Measurements from ENCODE around the gene CHADL. TPM values are rescaled to one million over a fixed set of nuclear protein-coding genes. Genes with fewer than 3 reads are reported as not detected.

Gene CHADL
- total and polyA plus RNA-seq, 9 of the 15 experiments (the other 6 are each of a cell fraction or from before 2014, with no cell fraction given), result not detected

GRCh38 chr22:41197038-41197972 is 43.4 kb downstream of the CHADL start (continued):
- TF ChIP-seq TFAP4 (CRISPR knock-in tag; IDR thresholded peaks at IDR 0.05; ENCODE audit: borderline replicate concordance) (peak; percentile 36; the same call in 1 of the 2 replicates), KAT7 (CRISPR knock-in tag; IDR thresholded peaks at IDR 0.05; ENCODE audit: borderline replicate concordance) (0 out of 2 replicates have a peak, but pooled peaks have one; percentile 41), TFE3 (CRISPR knock-in tag; IDR thresholded peaks at IDR 0.05) (peak; percentile 81), CC2D1A (IDR thresholded peaks at IDR 0.05) (no peak), FIP1L1 (IDR thresholded peaks at IDR 0.05; ENCODE audit: low read depth, low read length, poor library complexity, severe bottlenecking) (peak; percentile 13), GTF3C2 (IDR thresholded peaks at IDR 0.05; ENCODE audit: borderline replicate concordance, extremely low read depth, insufficient read length) (no peak), MNT (conservative IDR thresholded peaks at IDR 0.05) (peak; percentile 32 to 55; a peak in 1 of 4 replicates), GABPB1 (CRISPR knock-in tag; IDR thresholded peaks at IDR 0.05) (peak; percentile 41; the same call in 1 of the 2 replicates), MLLT1 (IDR thresholded peaks at IDR 0.05) (no peak), PHF8 (IDR thresholded peaks at IDR 0.05; ENCODE audit: borderline replicate concordance, low read length) (peak; percentile 33; the same call in 1 of the 2 replicates), CREB1 (IDR thresholded peaks at IDR 0.05) (no peak), CREB1 (CRISPR knock-in tag; IDR thresholded peaks at IDR 0.05) (peak; percentile 34; the same call in 1 of the 2 replicates), VEZF1 (CRISPR knock-in tag; IDR thresholded peaks at IDR 0.05) (peak; percentile 96)
